Activated CD4-positive, CD25-positive, alpha-beta regulatory T cell (primary cell): ENCODE measurements around the gene ARHGEF28.

Experiments
- DNase-seq, 4 experiments: peaks; one replicate each; lab custom pipeline; 2025; lab: John Stamatoyannopoulos, UW

Gene ARHGEF28

GRCh38 chr5:73856997-73857396 is 231.0 kb downstream of the ARHGEF28 start:
- no peak for DNase-seq

DNA sequence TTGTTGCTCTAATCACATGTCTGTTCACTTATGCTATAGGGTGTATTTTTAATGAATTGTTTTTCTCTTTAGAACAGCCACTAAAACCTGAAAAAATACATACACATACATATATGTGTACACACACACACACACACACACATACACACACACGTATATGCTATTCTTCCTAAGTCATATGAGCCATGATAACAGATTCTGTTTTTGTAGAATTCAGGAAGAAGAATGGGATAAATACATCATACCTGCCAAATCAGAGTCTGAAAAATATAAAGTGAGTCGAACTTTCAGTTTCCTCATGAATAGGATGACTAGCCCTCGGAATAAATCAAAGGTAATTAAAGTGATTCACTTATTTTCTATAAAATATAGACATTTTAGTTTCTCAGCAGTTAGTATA is 231.4 kb downstream of the ARHGEF28 start:
- DNase-seq: no peak

- no peak for DNase-seq
Observed at GRCh38 chr5:73858054-73858453, 232.1 kb downstream of the ARHGEF28 start.

GRCh38 chr5:73858776-73859175 is 232.8 kb downstream of the ARHGEF28 start:
- DNase-seq: no peak

DNA sequence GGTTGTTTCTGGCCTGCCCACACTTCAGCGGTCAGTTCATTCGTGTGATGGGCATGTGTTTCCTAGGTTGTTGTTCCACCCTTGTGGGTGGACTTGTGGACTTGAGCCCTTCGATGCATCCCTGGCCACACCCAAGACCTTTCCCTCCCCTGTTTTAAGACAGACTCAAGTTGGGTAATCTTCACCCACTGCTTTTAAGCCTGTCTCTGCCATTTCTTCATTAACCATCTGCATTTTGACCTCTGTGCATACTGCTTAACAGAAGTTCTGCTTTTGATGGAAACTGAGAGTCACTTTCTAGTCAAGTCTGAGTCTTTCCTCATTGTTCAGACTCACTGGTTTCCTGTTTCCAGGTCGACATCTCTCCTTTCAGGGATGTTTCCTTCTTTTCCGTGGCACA is 233.7 kb downstream of the ARHGEF28 start:
- no peak for DNase-seq

GRCh38 chr5:73861313-73861988 is 235.5 kb downstream of the ARHGEF28 start:
- no peak for DNase-seq

GRCh38 chr5:73862796-73863195 is 236.8 kb downstream of the ARHGEF28 start:
- no peak for DNase-seq

- DNase-seq: no peak
Observed at GRCh38 chr5:73863876-73864275, 237.9 kb downstream of the ARHGEF28 start.

DNA sequence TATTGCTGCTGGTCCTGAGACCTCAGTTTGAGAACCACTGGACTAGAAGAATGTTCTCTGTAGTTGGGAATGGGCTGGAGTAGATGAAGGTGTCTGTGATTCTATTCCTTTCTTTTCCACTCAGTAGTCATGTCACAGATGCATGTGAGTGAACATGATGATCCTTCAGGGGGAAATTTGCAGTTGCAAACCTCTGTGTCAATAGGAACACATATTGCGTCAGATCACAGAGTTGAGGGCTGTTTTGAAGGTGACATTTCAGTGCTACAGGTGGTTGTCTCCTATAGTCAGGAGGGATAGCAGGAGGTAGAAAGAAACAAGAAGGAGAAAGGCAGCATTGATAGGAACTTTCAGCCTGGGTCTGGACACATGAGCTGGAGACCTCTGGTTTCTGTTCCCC is 239.3 kb downstream of the ARHGEF28 start:
- no peak for DNase-seq

- DNase-seq: no peak
Observed at GRCh38 chr5:73867345-73868335, 241.6 kb downstream of the ARHGEF28 start.

GRCh38 chr5:73883646-73884045 is 257.6 kb downstream of the ARHGEF28 start:
- no peak for DNase-seq

DNA sequence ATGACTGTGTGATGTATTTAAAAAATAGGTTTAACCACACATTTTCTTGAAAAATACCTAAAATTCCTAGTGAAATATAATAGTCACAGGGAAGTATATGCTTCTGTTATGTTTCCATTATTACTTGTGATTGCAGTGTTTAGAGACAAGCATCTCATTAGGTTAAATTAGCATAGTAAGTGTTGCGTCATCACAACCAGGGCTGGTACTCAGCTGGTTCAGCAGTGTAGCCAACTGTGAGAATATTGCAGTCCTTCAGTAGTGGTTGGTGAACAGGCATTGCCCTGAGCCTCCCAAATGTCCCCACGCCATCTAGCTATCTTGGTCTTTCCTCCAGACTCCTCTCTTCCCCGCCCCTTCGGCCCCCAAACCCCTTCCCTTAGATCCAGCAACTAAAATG is 261.7 kb downstream of the ARHGEF28 start:
- no peak for DNase-seq

DNA sequence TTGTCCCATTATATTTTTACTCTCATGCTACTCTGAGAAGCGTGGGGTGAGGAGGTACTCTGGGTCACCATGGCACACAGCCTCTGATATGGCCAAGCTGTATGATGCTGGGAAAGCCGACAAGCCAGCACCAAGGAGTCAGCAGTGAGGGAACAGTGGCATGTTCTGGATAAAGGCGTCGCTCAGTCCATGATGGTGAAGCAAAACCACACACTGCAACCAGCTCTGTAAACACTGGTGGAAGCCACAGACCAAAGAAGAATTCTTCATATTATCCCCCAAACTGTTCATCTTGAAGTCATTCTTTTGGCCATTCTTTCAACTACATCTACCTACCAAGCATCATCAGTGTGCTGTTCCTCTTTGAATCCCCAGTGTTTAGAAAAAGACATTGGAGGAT is 264.6 kb downstream of the ARHGEF28 start:
- DNase-seq: no peak

GRCh38 chr5:73892218-73892617 is 266.2 kb downstream of the ARHGEF28 start:
- DNase-seq: no peak

- DNase-seq: no peak
Observed at GRCh38 chr5:73892806-73893205, 266.8 kb downstream of the ARHGEF28 start.

- no peak for DNase-seq
Observed at GRCh38 chr5:73893813-73894212, 267.8 kb downstream of the ARHGEF28 start.

DNA sequence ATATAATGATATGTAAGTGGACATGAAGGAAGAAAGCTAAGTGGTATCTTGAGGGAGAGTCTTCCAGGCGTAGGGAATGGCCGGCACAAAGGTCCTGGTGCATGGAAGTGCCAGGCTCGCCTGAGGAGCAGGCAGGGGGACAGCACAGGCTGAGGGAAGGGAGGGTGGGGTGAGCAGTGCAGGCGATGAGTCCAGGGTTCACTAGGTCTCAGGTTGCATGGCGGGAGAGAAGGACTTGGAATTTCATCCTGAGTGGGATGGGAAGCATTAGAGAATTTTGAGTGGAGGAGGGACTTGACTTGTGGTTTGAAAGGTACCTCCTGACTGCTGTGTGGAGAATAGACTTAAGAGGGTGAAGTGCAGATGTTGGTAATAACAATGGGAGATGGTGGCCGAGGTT is 268.9 kb downstream of the ARHGEF28 start:
- no peak for DNase-seq

DNA sequence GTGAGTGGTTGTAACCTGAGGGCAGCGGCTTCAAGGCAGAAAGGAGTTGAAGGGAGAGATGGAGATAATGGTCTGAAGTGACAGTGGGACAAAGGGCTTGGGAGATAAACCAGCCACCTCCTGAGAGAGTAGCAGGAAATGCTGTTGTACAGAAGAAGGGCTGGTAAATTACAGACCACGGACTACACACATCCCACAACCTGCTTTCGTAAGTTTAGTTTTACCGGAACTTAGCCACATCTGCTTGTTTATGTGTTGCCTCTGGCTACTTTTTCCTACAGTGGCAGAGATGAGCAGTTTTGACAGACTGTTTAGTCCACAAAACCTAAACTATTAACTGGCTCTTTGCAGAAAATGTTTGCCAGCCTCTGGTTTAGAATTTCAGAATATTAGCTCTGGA is 269.5 kb downstream of the ARHGEF28 start:
- no peak for DNase-seq

- DNase-seq: no peak
Observed at GRCh38 chr5:73896097-73896496, 270.1 kb downstream of the ARHGEF28 start.

- no peak for DNase-seq
Observed at GRCh38 chr5:73896668-73897067, 270.7 kb downstream of the ARHGEF28 start.

DNA sequence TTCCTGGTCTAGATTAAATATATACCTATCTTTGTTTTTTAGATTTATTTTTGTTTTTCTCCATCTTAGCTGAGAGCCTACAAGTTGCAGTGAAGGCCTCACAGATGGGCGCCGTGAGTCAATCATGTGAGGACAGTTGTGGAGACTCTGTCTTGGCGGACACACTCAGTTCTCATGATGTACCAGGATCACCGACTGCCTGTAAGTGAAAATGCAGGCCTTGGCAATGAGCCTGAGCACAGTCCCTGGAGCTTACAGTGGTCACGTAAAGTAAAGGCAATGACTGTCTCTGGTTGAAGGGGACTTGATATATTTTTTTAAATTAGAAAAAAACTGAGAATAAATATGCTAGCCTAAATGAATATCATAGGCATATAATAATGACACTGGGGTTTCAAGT is 271.9 kb downstream of the ARHGEF28 start:
- DNase-seq: no peak

- DNase-seq: no peak
Observed at GRCh38 chr5:73899055-73899454, 273.1 kb downstream of the ARHGEF28 start.

DNA sequence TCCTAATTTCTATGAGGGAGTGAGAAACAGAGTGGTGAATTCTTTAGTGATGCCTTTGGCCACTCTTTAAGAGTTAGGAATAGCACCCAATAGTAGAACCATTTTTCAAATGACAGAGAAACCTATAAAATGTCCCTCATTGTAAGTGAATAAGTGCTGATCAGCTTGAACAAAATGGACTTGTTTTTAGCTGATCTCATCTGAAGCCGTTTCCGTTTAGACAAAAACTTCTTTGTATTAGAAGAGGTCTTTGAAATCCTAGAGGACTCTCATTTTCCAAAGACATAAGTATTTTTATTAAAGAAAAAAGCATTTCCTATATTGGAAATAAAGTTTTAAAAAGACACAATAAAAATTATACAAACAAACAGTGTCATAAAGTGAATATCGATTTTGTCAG is 273.9 kb downstream of the ARHGEF28 start:
- no peak for DNase-seq
